Fibroblast of skin of back (primary cell): Measurements from ENCODE around the gene CLDN4.
A peak's percentile ranks its signal among the peaks of the same experiment; 100 is the strongest.
"Not testable (repeated sequence)": the region's sequence is repeated elsewhere in the genome, so short reads cannot be mapped to it uniquely, and the experiment has no call there.

Source experiments
- DNase-seq: peaks from one replicate; pipeline ENCODE4 v3.0.0-alpha.2; 2013

Gene CLDN4

DNA sequence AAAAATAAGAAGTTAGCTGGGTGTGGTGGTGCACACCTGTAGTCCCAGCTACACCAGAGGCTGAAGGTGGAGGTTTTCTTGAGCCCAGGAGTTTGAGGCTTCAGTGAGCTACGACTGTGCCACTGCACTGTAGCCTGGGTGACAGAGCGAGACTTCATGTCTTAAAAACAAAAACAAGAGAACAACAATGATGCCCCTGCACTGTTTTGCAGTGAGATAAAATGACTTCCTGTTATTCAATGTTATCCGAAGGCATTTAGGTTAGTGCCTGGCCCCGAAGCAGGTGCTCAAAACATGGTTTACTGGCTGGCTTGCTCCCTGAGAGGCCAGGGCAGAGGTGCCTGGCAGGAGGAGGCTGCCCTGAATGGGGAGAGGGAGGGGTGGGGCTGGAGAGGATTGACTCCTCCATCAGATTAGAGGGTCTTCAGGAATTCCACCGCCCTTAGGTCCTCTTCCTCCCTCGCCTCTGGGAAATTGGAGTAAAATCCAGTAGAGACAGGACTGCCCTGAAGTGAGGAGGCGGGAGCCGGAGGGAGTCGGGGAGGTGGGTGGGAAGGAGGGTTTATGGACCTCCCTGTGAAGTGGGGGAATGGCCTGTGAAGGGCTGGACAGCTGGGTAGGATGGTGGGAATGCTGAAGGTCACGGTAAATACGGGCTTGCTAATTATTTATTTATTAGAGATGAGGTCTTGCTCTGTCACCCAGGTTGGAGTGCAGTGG lies 6.8 kb upstream of the CLDN4 start:
- DNase-seq: no peak

DNA sequence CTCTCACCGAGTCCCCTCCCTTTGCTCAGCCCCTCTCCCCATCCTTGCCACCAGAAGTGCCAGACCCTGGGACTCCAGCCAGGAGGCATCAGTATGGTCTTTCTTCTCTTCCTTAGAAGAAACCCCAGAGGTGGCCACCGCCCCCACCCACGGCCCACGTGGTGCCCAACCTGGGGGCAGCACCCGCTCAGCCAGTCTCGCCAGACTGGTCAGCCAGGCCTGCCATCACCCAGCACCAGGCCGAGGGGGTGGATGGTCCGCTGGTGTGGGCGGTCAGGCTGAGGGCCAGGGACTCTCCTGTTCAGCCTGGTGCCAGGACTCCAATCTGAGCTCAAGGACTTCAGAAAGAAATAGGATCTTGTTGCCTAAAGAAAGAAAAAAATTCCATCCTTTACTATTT lies 5.8 kb upstream of the CLDN4 start:
- DNase-seq: no peak

DNA sequence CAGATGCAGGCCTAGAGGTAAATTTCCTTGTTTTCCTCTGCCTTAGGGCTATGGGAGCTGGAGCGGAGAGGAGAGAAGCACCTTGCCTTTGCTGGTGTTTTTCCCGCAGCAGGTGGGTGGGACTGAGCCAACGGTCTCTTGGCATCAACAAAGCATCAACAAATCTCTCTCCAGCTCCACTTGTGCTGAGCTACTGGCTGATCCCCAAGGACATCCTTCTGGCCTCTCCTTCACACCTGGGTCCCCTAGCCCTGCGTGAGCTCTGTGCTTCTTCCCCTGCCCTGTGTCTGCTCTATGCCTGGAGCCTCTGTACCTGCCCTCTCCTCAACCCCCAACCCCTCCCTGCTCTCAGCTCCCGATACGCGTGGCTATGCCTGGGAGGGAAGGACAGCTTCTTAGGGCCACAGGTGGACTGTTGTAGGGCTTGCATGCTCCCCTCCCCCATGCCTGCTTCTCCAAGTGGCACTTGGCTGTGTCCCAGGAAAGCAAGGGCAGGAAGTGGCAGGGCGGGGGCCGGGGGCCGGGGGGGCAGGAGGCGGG lies 3.2 kb upstream of the CLDN4 start:
- DNase-seq: peak; percentile 29

DNA sequence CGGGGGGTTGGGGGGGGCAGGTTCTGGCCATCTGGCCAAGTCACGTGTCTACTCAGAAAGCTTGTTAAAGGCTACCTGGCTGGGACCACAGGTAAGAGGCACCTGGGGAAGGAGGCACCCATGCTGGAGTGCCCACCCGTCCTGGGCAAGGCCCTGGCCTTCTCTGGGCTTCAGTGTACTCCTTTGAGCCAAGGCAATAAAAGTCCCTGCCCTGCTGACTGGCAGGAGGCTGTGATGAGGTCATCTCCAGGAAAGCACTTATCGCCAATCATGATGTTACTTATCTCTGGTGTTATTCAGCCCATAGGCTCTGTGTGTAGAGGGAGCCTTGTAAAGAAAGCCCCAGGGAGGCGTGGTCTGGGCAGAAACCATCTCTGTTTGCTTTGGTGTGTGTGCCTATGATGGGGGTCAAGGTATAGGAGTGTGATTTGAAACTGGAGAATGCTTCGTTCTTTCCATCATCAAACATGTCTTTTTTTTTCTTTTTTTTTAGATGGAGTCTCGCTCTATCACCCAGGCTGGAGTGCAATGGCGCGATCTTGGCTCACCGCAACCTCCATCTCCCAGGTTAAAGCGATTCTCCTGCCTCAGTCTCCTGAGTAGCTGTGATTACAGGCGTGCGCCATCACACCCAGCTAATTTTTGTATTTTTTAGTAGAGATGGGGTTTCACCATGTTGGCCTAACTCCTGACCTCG lies 2.5 kb upstream of the CLDN4 start:
- peak; percentile 54 for DNase-seq

DNA sequence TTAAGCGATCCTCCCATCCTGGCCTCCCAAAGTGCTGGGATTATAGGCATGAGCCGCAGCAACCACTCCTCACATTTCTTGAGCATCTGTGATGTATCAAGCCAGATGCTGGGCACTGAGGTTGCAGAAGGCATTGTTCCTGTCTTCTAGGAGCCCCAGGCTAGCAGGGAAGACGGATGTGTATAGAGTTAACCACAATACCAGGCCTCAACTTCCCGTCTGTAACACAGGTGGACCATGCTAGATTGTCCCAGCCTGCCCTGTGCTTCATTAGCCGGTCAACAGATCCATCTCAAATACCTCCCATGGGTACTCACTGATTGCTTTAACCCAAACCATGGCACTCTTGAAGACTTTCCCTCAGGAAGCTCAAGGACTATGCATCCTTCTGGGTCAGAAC lies 1.8 kb upstream of the CLDN4 start:
- DNase-seq: no peak

DNA sequence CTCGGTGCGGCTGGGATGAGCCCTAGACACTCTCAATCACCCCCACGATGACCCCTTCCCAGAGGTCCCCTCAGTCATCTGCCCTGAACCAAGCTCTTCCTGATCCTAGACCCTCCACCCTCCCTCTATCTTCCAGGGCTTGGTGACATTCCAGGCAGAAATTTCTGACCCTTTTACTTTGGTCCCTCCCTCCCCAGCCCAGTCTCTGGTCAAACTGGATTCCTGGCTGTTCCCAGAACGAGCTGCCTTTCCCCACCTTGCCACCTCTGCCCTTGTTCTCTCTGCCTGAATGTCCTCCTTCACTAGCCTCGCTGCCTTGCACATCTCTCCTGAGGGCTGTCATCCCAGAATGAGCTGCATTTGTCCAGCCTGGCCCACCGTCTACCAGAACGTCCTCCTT lies 1.3 kb upstream of the CLDN4 start:
- no peak for DNase-seq

DNA sequence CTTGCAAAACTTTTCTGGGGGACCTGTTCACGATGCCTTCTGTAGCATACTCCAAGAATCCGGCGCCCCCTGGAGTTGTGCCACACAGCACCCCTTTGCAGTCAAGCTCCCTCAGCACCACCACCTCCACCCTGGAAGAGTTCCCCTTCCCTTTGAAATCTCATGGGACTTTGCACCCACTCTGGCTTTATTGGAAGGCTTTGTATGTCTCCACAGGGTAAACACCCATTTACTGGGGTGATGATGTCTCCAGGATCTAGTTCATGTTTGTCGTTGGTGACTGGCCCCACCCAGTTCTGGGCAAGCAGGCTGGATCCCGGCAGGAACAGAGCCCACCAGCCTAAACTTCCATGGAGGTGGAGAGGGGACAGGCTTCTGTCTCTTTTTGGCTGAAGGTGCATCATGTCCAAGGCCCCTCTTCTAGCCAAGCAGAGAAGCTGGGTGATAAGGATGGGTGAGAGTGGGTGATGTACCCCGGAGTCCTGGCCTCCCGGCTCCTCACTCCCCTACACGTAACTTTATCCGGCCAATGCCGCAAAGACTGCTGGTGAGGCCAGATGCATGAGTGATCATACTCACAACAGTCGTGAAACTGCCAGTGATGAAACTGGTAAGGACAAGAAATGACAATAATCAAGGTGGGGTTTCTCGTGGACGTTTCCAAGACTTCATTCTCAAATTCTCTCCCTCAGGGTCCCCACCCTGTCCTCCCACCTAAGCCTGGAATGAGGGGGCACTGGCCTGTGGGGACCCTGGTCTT lies 695 bp upstream of the CLDN4 start:
- no peak for DNase-seq

DNA sequence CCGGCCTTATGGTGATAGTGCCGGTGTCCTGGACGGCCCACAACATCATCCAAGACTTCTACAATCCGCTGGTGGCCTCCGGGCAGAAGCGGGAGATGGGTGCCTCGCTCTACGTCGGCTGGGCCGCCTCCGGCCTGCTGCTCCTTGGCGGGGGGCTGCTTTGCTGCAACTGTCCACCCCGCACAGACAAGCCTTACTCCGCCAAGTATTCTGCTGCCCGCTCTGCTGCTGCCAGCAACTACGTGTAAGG lies 713 bp downstream of the CLDN4 start:
- no peak for DNase-seq

DNA sequence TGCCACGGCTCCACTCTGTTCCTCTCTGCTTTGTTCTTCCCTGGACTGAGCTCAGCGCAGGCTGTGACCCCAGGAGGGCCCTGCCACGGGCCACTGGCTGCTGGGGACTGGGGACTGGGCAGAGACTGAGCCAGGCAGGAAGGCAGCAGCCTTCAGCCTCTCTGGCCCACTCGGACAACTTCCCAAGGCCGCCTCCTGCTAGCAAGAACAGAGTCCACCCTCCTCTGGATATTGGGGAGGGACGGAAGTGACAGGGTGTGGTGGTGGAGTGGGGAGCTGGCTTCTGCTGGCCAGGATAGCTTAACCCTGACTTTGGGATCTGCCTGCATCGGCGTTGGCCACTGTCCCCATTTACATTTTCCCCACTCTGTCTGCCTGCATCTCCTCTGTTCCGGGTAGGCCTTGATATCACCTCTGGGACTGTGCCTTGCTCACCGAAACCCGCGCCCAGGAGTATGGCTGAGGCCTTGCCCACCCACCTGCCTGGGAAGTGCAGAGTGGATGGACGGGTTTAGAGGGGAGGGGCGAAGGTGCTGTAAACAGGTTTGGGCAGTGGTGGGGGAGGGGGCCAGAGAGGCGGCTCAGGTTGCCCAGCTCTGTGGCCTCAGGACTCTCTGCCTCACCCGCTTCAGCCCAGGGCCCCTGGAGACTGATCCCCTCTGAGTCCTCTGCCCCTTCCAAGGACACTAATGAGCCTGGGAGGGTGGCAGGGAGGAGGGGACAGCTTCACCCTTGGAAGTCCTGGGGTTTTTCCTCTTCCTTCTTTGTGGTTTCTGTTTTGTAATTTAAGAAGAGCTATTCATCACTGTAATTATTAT lies 1.2 kb downstream of the CLDN4 start:
- no peak for DNase-seq

DNA sequence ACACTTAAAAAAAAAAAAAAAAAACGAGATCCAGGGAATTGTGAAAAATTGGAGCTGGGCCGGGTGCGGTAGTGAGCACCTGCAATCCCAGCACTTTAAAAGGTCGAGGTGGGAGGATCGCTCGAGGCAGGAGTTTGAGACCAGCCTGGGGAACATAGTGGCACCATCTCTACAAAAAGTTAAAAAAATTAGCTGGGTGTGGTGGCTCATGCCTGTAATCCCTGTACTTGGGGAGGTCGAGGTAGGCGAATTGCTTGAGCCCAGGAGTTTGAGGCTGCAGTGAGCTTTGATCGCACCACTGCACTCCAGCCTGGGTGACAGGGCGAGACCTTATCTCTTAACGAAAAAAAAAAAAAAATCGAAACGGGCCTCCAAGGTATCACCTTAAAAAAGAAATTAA lies 2.0 kb downstream of the CLDN4 start:
- no peak for DNase-seq

DNA sequence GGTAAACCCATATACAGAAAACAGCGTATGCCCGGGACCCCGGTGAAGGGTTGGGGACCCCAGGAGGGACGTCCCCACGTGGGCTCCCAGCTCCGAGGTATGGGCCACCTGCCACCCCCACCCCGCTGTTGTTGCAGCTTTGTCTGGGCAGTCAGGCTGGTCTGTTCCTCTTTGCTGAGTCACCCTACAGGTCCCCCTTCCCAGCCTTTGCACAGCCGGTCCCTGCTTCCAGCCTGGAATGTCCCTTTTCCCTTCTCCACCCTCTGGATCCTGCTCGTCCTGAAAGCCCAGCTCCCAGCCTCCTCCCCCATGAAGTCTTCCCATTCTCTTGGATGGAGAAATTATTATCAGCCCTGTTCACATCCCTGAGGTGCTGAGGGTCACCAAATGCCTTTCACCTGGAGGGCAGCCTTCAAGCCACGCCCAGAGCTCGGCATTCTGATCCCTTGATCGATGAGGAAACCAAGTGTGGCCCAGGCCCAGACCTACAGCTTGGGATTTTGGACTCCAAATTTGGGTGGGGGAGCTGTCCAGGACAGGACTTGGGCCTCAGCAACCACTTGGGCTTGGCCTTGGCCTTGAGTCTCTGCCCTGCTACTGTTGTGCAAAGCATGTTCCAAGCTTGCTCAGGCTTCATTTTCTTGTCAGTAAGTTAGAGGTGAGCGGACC lies 2.6 kb downstream of the CLDN4 start:
- peak; percentile 34 for DNase-seq

DNA sequence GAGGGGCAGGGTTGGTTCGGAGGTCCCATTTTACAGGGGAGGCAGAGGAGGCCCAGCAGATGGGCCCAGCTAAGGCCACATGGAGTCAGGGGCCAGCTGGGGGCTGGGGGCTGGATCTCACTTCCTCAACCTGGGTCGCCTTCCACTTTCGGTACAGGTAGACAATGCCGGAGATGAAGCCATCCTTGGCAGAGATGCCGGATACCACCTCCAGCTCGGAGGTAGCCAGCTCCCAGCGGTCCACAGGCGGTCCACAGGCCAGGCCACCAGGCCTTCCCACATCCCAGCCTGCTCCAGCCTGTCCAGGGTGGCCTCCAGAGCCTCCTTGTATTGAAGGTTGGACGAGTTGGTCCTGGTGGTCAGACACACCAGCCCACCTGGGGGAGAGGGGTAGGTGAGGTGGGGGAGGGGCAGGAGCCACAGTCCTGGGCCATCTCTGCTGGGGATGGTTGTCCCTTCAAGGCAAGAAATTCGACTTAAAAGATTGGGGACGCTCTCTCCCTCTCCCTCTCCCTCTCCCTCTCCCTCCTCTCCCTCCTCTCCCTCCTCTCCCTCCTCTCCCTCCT lies 3.9 kb downstream of the CLDN4 start:
- DNase-seq: no peak

DNA sequence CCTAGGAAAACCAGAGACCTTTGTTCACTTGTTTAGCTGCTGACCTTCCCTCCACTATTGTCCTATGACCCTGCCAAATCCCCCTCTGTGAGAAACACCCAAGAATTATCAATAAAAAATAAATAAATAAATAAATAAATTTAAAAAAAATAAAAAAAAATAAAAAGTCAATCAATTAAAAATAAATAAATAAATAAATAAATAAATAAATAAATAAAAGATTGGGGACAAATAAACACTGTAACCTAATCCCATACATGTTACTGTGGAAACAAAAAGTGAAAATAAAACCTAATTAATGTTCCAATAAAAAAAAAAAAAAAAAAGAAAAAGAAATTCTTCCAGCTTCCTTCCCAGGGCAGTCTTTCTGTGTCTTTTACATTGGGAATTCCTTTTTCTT lies 6.4 kb downstream of the CLDN4 start:
- DNase-seq: not testable (repeated sequence)

DNA sequence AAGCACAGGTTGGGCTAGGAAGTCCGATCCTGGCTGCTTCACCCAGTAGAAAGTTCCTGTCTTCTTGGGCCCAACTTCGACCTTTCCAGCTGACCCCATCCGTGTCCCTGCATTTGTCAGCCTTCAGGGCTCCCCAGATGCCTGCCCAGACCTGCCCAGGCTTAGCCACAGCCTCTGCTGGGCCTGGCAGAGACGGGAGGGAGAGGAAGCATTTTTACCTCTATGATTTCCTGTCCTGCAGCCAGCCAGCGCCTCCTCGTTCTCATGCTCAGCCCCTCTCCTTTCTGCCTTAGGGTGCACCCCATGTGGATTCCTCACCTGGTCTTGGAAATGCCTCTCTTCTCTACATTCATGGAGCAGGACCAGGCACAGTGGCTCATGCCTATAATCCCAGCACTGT lies 7.8 kb downstream of the CLDN4 start:
- DNase-seq: no peak

DNA sequence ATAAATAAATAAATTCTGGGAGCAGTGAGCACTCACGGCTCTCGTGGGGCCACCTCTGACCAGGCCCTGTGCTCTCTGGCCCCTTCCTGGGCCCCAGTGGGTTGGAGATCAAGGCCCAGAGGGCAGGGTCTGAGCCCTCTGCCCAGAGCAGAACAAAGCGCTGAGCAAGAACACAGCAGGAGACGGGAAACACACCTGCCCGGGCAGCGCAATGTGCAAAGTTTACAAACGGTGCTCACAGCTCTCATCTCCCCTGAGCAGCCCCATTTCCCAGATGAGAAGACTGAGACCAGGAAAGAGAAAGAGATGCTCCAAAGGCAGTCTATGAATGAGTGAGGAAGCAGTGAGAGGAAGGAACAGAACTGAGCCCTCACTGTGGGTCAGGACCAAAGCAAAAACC lies 8.5 kb downstream of the CLDN4 start:
- DNase-seq: no peak

DNA sequence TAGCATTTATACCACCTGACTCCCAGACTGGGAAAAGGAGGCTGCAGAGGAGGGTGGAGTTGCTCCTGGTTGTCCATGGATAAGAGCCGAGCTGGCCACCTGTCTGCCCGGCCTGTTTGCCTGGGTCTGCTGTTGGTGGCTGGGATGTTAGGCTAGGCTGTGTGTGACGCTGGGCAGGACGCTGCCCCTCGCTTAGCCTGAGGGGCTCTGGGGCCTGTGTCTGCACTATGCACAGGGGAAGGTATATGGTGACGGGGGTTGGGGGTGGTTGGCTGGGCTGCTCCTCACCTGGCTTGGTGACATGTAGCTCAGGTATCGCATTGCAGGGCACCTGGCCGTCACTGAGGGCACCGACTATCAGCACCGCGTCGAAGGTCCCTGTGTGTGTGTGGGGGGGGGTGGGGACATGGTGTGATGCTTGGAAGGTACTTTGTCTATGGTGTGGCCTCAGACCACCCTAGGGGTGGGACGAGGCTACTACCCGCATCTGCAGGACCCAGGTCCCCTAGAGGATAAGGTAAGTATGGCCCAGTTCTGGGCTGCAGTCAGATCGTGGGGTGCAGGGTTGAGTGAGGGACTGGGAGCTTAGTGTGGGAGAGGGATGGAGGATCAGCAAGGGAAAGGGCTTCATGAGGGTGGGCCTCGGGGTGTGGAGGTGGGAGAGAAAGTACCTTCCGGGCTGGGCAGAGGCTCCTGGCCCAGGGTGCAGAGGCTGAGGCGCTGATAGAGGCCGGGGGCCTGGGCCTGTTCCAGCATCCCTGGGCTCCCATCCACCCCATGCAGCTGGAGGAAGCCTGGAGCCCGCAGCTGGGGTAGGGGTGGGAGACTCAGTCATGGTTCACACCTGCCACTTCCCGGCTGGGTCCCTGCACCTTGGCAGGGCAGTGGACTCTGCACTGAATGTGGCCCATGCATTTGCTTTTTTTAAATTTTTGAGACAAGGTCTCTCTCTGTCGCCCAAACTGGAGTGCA lies 9.2 kb downstream of the CLDN4 start:
- no peak for DNase-seq

DNA sequence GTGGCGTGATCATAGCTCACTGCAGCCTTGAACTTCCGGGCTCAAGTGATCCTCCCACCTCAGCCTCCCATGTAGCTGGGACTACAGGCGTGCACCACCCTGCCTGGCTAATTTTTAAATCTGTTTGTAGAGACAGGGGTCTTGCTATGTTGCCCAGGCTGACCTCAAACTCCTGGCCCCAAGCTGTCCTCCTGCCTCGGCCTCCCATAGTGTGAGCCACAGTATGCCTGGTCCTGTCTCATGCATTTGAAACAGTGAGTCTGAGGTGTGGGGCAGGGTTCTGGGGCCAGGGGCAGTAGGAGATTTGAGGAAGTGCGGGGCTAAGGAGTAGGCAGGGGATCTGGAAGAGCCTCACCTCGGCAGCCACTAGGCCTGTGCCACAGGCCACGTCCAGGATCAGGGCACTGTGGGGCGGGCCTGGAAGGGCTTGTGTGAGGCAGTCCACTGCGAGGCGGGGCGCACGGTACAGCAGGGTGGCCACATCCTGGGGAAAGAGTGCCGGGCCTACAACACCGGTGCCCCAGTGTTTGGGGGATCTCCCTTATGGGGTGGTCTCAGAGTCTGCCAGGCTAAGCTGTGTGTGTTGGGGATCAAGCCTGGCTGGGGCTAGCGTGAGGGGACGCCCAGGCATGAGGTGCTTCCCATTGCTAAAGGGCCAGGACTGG lies 10.1 kb downstream of the CLDN4 start:
- no peak for DNase-seq

DNA sequence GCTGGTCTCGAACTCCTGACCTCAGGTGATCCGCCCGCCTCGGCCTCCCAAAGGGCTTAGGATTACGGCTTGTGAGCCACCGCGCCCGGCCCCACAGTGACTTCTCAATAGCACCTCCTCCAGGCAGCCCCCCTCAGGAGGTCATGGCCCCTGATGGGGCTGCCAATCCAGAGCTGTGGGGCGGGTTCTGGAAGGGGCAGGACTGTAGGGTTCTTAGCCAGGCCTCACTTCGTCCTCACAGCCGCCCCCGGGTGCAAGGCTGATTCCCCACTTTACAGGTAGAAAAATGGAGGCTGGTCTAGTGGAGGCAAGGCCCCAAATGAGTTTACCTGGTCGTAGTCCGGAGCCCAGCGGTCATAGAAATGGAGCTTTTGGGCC lies 10.9 kb downstream of the CLDN4 start:
- DNase-seq: no peak

DNA sequence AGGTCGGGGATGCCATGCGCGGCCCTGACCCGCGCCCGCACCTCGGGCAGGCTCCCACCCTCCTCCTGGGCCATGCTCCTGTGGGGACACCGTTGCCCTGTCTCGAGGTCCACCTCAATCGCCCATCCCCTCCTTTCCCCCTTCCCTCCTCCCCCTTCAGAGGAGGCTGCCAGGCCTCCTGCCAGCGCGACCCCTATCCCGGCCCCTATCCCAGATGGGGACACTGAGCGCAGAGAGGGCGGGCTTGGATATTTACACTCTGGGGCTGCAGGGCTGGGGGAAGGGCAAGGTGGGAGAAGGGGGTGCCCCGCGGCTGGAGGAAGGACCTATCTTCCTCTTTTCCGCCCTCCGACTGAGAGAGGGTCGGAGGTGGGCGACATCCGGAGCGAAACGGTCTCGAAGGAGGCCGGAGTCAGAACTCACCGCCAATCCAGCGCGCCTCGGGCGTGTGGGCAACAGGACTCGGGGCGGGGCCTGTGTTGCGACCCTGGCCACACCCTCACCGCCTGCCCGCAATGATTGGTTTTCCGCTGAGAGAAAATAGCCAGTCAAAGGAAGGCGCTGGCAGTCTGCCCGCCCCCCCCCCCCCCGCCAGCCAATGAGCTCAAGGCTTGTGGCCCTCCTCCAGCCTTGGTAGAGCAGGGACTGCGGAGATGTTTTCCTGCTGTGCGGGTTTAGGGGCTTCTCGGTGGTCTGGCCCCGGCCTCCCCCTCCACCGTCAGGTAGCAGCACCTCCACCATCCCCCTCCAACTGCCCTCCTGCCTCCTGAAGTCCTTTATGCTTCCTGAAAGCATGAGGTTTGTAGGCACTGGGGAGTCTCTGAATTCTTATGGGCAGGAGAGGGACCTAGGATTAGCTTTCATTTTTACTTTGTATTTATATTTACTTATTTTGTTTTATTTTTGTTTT lies 11.5 kb downstream of the CLDN4 start, which contains the start of gene METTL27:
TSS of gene METTL27 (minus strand) at position 450 of the 910 bp plus-strand sequence. CDS start at position 74, 376 bp downstream.
- peak; percentile 94 for DNase-seq
